ENCODE data around the gene SAE1. TPM values are rescaled to one million over a fixed set of nuclear protein-coding genes. Genes with fewer than 3 reads are reported as not detected.

SAE1 gene
- total RNA-seq, 2 donors from 2014 or later, result 48.4 to 73.0 TPM

- Histone ChIP-seq H3K4me3 (no peak overlapping the region), H3K9me3 (no peaks in the 10 kb centered on the region), H3K27me3 (replicated peaks; ENCODE audit: insufficient read depth) (no peaks in the 10 kb centered on the region), H3K4me1 (replicated peaks) (no peaks in the 10 kb centered on the region), H3K36me3 (no peaks in the 10 kb centered on the region), H3K27ac (no peak overlapping the region)
- WGBS, result 89% methylated on average over 3 of the region's 3 CpGs
- TF ChIP-seq CTCF (IDR thresholded peaks at IDR 0.05), result no peak
- no peak for TF ChIP-seq POLR2AphosphoS5 (IDR thresholded peaks at IDR 0.05)
- TF ChIP-seq POLR2A (IDR thresholded peaks at IDR 0.05), result no peak
- no peak for DNase-seq (ENCODE audit: low spot score)
- intact Hi-C loops (cut with DNase I), result no loop called here
Measured at GRCh38 chr19:47200530-47200929, 69.9 kb downstream of the SAE1 start.

- H3K27me3 ChIP-seq (replicated peaks; ENCODE audit: insufficient read depth), result no peaks in the 10 kb centered on the region
- TF ChIP-seq POLR2A (IDR thresholded peaks at IDR 0.05) (no peak), CTCF (IDR thresholded peaks at IDR 0.05) (no peak), POLR2AphosphoS5 (IDR thresholded peaks at IDR 0.05) (no peak)
- no peaks in the 10 kb centered on the region for H3K36me3 ChIP-seq
- no peak for DNase-seq (ENCODE audit: low spot score)
- no peaks in the 10 kb centered on the region for H3K9me3 ChIP-seq
- no peak overlapping the region for H3K27ac ChIP-seq
- WGBS, result 88% methylated on average over 3 of the region's 3 CpGs
- no peaks in the 10 kb centered on the region for H3K4me1 ChIP-seq (replicated peaks)
- no peak overlapping the region for H3K4me3 ChIP-seq
- intact Hi-C loops (cut with DNase I), result no loop called here
Measured at GRCh38 chr19:47203254-47203653, 72.6 kb downstream of the SAE1 start.

GRCh38 chr19:47209319-47210179, 78.9 kb downstream of the SAE1 start:
- DNase-seq (ENCODE audit: low spot score), result no peak
- intact Hi-C loops (cut with DNase I), result loop anchor here (2.0 kb wide), 1 partner anchor 37 kb away; no protein-coding TSS in a partner anchor
- TF ChIP-seq POLR2AphosphoS5 (IDR thresholded peaks at IDR 0.05), result no peak
- no peak for TF ChIP-seq POLR2A (IDR thresholded peaks at IDR 0.05)
- Histone ChIP-seq H3K4me3 (no peak overlapping the region), H3K36me3 (no peaks in the 10 kb centered on the region), H3K9me3 (no peaks in the 10 kb centered on the region), H3K4me1 (replicated peaks) (no peaks in the 10 kb centered on the region), H3K27me3 (replicated peaks; ENCODE audit: insufficient read depth) (no peaks in the 10 kb centered on the region), H3K27ac (no peak overlapping the region)
- WGBS, result 76% methylated on average over 13 of the region's 13 CpGs

GRCh38 chr19:47210180-47210490, 79.5 kb downstream of the SAE1 start:
- H3K9me3 ChIP-seq, result no peaks in the 10 kb centered on the region
- H3K27ac ChIP-seq, result no peak overlapping the region
- TF ChIP-seq POLR2AphosphoS5 (IDR thresholded peaks at IDR 0.05), result no peak
- TF ChIP-seq POLR2A (IDR thresholded peaks at IDR 0.05), result no peak
- no peak for TF ChIP-seq CTCF (IDR thresholded peaks at IDR 0.05)
- intact Hi-C loops (cut with DNase I), result loop anchor here (2.0 kb wide), 1 partner anchor 37 kb away; no protein-coding TSS in a partner anchor
- no peaks in the 10 kb centered on the region for H3K27me3 ChIP-seq (replicated peaks; ENCODE audit: insufficient read depth)
- DNase-seq (ENCODE audit: low spot score), result no peak
- H3K4me1 ChIP-seq (replicated peaks), result no peaks in the 10 kb centered on the region
- no peak overlapping the region for H3K4me3 ChIP-seq
- no peaks in the 10 kb centered on the region for H3K36me3 ChIP-seq

- peak overlapping the region in 1 of 2 donors; percentile 53 for H3K27ac ChIP-seq
- 35% methylated on average over 19 of the region's 19 CpGs for WGBS
- no peak for TF ChIP-seq POLR2A (IDR thresholded peaks at IDR 0.05)
- peak; percentile 72 for TF ChIP-seq POLR2AphosphoS5 (IDR thresholded peaks at IDR 0.05)
- peak; percentile 44 to 87 (median 84) for TF ChIP-seq CTCF (IDR thresholded peaks at IDR 0.05)
- peak; percentile 78 for DNase-seq (ENCODE audit: low spot score)
- no peaks in the 10 kb centered on the region for H3K4me1 ChIP-seq (replicated peaks)
- H3K27me3 ChIP-seq (replicated peaks; ENCODE audit: insufficient read depth), result no peaks in the 10 kb centered on the region
- H3K4me3 ChIP-seq, result no peak overlapping the region
- intact Hi-C loops (cut with DNase I), result loop anchor here (2.0 kb wide), 1 partner anchor 36 kb away; no protein-coding TSS in a partner anchor
- no peaks in the 10 kb centered on the region for H3K9me3 ChIP-seq
- H3K36me3 ChIP-seq, result no peaks in the 10 kb centered on the region
Measured at GRCh38 chr19:47210689-47211316, 80.2 kb downstream of the SAE1 start.
